ENCODE data around the gene PPP2R5C. TPM values are rescaled to one million over a fixed set of nuclear protein-coding genes. Genes with fewer than 3 reads are reported as not detected.

The PPP2R5C gene
- total RNA-seq, 1 experiment from 2014 or later = 80.3 TPM

DNA sequence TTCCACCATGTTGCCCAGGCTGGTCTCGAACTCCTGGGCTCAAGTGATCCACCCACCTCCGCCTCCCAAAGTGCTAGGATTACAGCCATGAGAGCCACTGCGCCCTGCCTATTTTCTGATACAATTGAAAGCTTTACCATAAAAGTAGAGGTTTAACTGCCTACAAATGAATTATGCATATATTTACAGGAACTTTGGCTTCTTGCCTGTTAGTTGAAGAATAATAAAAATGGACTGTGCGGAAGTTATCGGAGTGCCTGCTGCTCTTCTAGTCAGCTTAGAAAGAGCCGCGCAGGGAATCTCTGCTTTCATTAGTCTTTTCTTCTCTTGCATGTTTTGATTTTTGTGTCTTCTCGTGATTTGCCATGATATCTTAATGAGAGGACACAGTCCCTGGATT, 34.5 kb downstream of the PPP2R5C start:
- in situ Hi-C loops (cut with HindIII; ENCODE audit: low pct_unique_long_range_greater_than_20kb, low sequenced_read_pairs) (no loop called here), intact Hi-C loops (cut with micrococcal nuclease; ENCODE audit: unreplicated experiment) (no loop called here)
- Histone ChIP-seq H3K4me1 (ENCODE audit: control insufficient read depth, insufficient read depth, low read length) (no peaks in the 10 kb centered on the region), H3K27ac (ENCODE audit: low read length) (no peak overlapping the region), H3K36me3 (ENCODE audit: control insufficient read depth, insufficient read depth, low read length) (no peaks in the 10 kb centered on the region), H3K4me3 (ENCODE audit: low read depth in 2 of 2, low read length in 2 of 2) (no peak overlapping the region), H3K9me3 (ENCODE audit: control insufficient read depth, insufficient read depth, low read depth, low read length) (no peaks in the 10 kb centered on the region), H3K27me3 (ENCODE audit: control insufficient read depth, insufficient read depth, low read length) (no peaks in the 10 kb centered on the region)
- DNase-seq (ENCODE audit: low read depth, low spot score) = no peak
- ChIA-PET CTCF (no interaction called here), POLR2A (no interaction called here)
- no peak for ATAC-seq
- TF ChIP-seq TCF7L2 (IDR thresholded peaks at IDR 0.05; ENCODE audit: low read depth, low read length) (no peak), POLR2AphosphoS5 (IDR thresholded peaks at IDR 0.05; ENCODE audit: low read depth, low read length) (no peak), SIN3A (IDR thresholded peaks at IDR 0.05; ENCODE audit: borderline replicate concordance, insufficient read depth, low read depth, low read length) (no peak)
- TF ChIP-seq, protein P1, sequence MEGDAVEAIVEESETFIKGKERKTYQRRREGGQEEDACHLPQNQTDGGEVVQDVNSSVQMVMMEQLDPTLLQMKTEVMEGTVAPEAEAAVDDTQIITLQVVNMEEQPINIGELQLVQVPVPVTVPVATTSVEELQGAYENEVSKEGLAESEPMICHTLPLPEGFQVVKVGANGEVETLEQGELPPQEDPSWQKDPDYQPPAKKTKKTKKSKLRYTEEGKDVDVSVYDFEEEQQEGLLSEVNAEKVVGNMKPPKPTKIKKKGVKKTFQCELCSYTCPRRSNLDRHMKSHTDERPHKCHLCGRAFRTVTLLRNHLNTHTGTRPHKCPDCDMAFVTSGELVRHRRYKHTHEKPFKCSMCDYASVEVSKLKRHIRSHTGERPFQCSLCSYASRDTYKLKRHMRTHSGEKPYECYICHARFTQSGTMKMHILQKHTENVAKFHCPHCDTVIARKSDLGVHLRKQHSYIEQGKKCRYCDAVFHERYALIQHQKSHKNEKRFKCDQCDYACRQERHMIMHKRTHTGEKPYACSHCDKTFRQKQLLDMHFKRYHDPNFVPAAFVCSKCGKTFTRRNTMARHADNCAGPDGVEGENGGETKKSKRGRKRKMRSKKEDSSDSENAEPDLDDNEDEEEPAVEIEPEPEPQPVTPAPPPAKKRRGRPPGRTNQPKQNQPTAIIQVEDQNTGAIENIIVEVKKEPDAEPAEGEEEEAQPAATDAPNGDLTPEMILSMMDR (IDR thresholded peaks at IDR 0.05) = no peak
- TF ChIP-seq, protein P2, sequence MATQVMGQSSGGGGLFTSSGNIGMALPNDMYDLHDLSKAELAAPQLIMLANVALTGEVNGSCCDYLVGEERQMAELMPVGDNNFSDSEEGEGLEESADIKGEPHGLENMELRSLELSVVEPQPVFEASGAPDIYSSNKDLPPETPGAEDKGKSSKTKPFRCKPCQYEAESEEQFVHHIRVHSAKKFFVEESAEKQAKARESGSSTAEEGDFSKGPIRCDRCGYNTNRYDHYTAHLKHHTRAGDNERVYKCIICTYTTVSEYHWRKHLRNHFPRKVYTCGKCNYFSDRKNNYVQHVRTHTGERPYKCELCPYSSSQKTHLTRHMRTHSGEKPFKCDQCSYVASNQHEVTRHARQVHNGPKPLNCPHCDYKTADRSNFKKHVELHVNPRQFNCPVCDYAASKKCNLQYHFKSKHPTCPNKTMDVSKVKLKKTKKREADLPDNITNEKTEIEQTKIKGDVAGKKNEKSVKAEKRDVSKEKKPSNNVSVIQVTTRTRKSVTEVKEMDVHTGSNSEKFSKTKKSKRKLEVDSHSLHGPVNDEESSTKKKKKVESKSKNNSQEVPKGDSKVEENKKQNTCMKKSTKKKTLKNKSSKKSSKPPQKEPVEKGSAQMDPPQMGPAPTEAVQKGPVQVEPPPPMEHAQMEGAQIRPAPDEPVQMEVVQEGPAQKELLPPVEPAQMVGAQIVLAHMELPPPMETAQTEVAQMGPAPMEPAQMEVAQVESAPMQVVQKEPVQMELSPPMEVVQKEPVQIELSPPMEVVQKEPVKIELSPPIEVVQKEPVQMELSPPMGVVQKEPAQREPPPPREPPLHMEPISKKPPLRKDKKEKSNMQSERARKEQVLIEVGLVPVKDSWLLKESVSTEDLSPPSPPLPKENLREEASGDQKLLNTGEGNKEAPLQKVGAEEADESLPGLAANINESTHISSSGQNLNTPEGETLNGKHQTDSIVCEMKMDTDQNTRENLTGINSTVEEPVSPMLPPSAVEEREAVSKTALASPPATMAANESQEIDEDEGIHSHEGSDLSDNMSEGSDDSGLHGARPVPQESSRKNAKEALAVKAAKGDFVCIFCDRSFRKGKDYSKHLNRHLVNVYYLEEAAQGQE (IDR thresholded peaks at IDR 0.05; ENCODE audit: insufficient read depth in 1 of 2, low read depth in 2 of 2, low read length in 1 of 2) = no peak
- no TSS peak for BruUV-seq (replicated peaks)

DNA sequence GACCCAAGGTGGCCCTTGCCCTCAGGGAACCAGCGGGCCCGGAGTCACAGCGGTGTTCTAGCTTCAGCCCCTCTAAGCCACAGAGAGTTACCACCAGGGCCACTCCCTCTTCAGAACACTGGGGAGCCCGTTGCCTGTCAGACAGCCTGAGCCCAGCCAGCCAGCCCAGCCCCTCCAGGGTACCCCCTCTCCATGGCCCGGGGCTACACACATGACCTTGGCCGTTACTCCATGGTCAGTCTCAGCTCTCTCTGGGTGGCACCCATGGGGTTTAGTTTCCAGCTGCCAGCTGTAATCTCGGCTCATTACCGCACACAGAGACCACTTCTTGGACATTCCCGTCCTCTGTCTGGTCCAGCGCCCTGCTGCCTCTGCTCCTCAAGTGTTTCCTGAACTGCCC, 35.0 kb downstream of the PPP2R5C start:
- BruUV-seq (replicated peaks) = no TSS peak

More for the DNA sequence above, 35.0 kb downstream of the PPP2R5C start:
- no peak for DNase-seq (ENCODE audit: low read depth, low spot score)
- H3K4me1 ChIP-seq (ENCODE audit: control insufficient read depth, insufficient read depth, low read length) = no peaks in the 10 kb centered on the region
- CTCF ChIA-PET = no interaction called here
- H3K36me3 ChIP-seq (ENCODE audit: control insufficient read depth, insufficient read depth, low read length) = no peaks in the 10 kb centered on the region
- H3K4me3 ChIP-seq (ENCODE audit: low read depth in 2 of 2, low read length in 2 of 2) = no peak overlapping the region
- intact Hi-C loops (cut with micrococcal nuclease; ENCODE audit: unreplicated experiment) = no loop called here
- TF ChIP-seq TCF7L2 (IDR thresholded peaks at IDR 0.05; ENCODE audit: low read depth, low read length) (no peak), POLR2AphosphoS5 (IDR thresholded peaks at IDR 0.05; ENCODE audit: low read depth, low read length) (no peak)
- TF ChIP-seq, protein P2 (IDR thresholded peaks at IDR 0.05; ENCODE audit: insufficient read depth in 1 of 2, low read depth in 2 of 2, low read length in 1 of 2) = no peak
- POLR2A ChIA-PET = no interaction called here
- no peak overlapping the region for H3K27ac ChIP-seq (ENCODE audit: low read length)
- no peak for ATAC-seq
- no peaks in the 10 kb centered on the region for H3K27me3 ChIP-seq (ENCODE audit: control insufficient read depth, insufficient read depth, low read length)
- in situ Hi-C loops (cut with HindIII; ENCODE audit: low pct_unique_long_range_greater_than_20kb, low sequenced_read_pairs) = no loop called here
- H3K9me3 ChIP-seq (ENCODE audit: control insufficient read depth, insufficient read depth, low read depth, low read length) = no peaks in the 10 kb centered on the region
